Endothelial cell of umbilical vein (primary cell): ENCODE data around the gene C11orf87.

Experiments used
- EZH2 ChIP-seq: IDR thresholded peaks from 2 replicates; pipeline ENCODE4 v1.6.1; 2012; ENCODE audit warnings: borderline replicate concordance, low read depth, mild to moderate bottlenecking, moderate library complexity, low read length, inconsistent platforms; ENCODE audit not compliant: severe bottlenecking
- FOS ChIP-seq: IDR thresholded peaks from 2 replicates; pipeline ENCODE4 v1.6.1; 2011; ENCODE audit warnings: mild to moderate bottlenecking, low read length, moderate library complexity, borderline replicate concordance; ENCODE audit not compliant: insufficient read depth
- GATA2 ChIP-seq: IDR thresholded peaks from 2 replicates; pipeline ENCODE4 v1.7.0; 2011; ENCODE audit warnings: low read depth, mild to moderate bottlenecking, moderate library complexity, mixed read lengths, low read length; ENCODE audit not compliant: insufficient read length, insufficient read depth
- JUN ChIP-seq: IDR thresholded peaks from 2 replicates; pipeline ENCODE4 v1.6.1; 2011; ENCODE audit warnings: borderline replicate concordance, low read depth; ENCODE audit not compliant: insufficient read length, insufficient read depth
- POLR2A ChIP-seq: IDR thresholded peaks from 2 replicates; pipeline ENCODE4 v1.6.1; 2012; ENCODE audit warnings: low read depth, mild to moderate bottlenecking, control low read depth, low read length
- POLR2AphosphoS5 ChIP-seq: IDR thresholded peaks from 2 replicates; pipeline ENCODE4 v1.6.1; 2012; ENCODE audit warnings: low read depth, mild to moderate bottlenecking, control low read depth, low read length, moderate library complexity; ENCODE audit not compliant: insufficient read depth
- TF ChIP-seq, protein P1 (sequence below), 2 donors: IDR thresholded peaks; 1 replicate in 1 of 2; 2 replicates in 1 of 2; pipeline ENCODE4 v1.5.1; 2011; ENCODE audit warnings: low read length in 2 of 2, mild to moderate bottlenecking in 2 of 2, moderate library complexity in 2 of 2, control low read depth in 1 of 2, inconsistent platforms in 1 of 2, low read depth in 1 of 2; ENCODE audit not compliant: insufficient read depth in 1 of 2; ENCODE audit errors: extremely low read depth in 1 of 2
- TF ChIP-seq, protein P2 (sequence below): IDR thresholded peaks from 2 replicates; pipeline ENCODE4 v1.6.1; 2011; ENCODE audit not compliant: insufficient read depth, insufficient read length

DNA sequence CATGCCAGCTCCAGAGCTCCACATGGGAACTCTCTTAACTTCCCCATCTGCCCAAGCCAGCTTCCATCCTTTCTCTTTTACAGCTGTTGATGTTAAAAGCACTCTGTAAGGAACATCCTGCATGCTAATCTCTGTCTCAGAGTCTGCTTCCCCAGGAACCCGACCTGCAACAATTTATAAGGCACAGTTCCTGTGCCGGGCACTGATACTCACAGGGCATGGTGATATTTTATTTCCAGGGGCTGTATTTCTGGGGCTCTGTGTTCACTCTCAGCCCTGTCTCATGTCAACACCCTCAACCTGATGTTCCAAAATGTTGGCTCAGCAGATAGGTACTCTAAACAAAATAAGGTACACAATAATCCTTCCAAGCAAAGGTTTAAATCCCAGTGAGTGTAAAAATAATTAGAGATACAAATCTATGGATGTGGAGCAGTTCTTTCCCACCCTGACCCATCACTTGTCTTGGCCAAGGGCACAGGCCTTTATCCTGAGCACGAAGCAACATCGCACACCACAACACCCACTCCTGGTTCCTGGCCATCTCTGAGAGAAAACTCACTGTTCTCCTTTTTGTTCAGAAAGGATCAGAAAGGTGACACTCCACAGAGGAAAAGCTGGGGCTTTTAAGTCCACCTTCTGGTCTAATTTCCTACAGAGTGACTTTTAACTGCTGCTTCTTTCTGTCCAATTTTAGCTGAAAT is 44.8 kb upstream of the C11orf87 start:
- TF ChIP-seq EZH2, result no peak
- TF ChIP-seq, protein P1, sequence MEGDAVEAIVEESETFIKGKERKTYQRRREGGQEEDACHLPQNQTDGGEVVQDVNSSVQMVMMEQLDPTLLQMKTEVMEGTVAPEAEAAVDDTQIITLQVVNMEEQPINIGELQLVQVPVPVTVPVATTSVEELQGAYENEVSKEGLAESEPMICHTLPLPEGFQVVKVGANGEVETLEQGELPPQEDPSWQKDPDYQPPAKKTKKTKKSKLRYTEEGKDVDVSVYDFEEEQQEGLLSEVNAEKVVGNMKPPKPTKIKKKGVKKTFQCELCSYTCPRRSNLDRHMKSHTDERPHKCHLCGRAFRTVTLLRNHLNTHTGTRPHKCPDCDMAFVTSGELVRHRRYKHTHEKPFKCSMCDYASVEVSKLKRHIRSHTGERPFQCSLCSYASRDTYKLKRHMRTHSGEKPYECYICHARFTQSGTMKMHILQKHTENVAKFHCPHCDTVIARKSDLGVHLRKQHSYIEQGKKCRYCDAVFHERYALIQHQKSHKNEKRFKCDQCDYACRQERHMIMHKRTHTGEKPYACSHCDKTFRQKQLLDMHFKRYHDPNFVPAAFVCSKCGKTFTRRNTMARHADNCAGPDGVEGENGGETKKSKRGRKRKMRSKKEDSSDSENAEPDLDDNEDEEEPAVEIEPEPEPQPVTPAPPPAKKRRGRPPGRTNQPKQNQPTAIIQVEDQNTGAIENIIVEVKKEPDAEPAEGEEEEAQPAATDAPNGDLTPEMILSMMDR (IDR thresholded peaks at IDR 0.05; ENCODE audit: extremely low read depth in 1 of 2, insufficient read depth in 1 of 2, low read depth in 1 of 2, low read length in 2 of 2), result no peak
- TF ChIP-seq GATA2, result no peak
- TF ChIP-seq, protein P2, sequence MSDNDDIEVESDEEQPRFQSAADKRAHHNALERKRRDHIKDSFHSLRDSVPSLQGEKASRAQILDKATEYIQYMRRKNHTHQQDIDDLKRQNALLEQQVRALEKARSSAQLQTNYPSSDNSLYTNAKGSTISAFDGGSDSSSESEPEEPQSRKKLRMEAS, result no peak
- no peak for TF ChIP-seq JUN
- TF ChIP-seq POLR2A, result no peak
- TF ChIP-seq POLR2AphosphoS5, result no peak
- TF ChIP-seq FOS, result no peak
